SK-N-SH (cell line): ENCODE data around the gene CATSPER3. TPM values are rescaled to one million over a fixed set of nuclear protein-coding genes. Genes with fewer than 3 reads are reported as not detected.

Experiments
- CTCF ChIA-PET: fragments of 300-600, 350-600 bp; formaldehyde crosslinking; extraction: SDS; loops from one replicate; lab custom pipeline; 2021; lab: Yijun Ruan, JAX
- POLR2A ChIA-PET: fragments of 350-600 bp; sonication (Branson Sonifier 250); formaldehyde crosslinking; extraction: SDS; loops from one replicate; lab custom pipeline; 2020; ENCODE audit warnings: antibody characterized with exemption, inconsistent platforms; lab: Yijun Ruan, JAX
- DNase-seq: peaks from one replicate; pipeline ENCODE4 v3.0.0; 2012
- H2AFZ ChIP-seq: fragments of 200-600 bp; sonication (generic); 2 replicates; pipeline ENCODE4 v1.8.1; 2016; ENCODE audit warnings: antibody characterized with exemption, mild to moderate bottlenecking, low read depth
- H3F3A ChIP-seq: fragments of 200-600 bp; sonication (generic); replicated peaks from 2 replicates; pipeline ENCODE3; 2016; ENCODE audit warnings: antibody characterized with exemption, mild to moderate bottlenecking; ENCODE audit not compliant: insufficient read depth
- H3K27ac ChIP-seq, 2 experiments: fragments of 200-500 bp in 1 of 2; fragments of 200-600 bp in 1 of 2; sonication (Bioruptor generic) in 1 of 2; sonication (generic), shearing (Covaris generic) in 1 of 2; 2 replicates each; pipeline versions ENCODE4 v1.5.1 to v1.6.1; 2014 to 2016; ENCODE audit warnings: low read depth in 2 of 2, inconsistent platforms in 1 of 2, low read length in 1 of 2, mild to moderate bottlenecking in 1 of 2, mixed read lengths in 1 of 2
- H3K27me3 ChIP-seq: fragments of 200-600 bp; sonication (generic), shearing (Covaris generic); 2 replicates; pipeline ENCODE4 v1.6.1; 2016; ENCODE audit warnings: mixed run types; ENCODE audit not compliant: insufficient read depth
- H3K36me3 ChIP-seq, 2 experiments: fragments of 200-500 bp in 1 of 2; fragments of 200-600 bp in 1 of 2; sonication (Bioruptor generic) in 1 of 2; sonication (generic) in 1 of 2; replicated peaks in 1 of 2; 2 replicates each; pipeline versions ENCODE3 to v1.5.1; 2014 to 2016; ENCODE audit warnings: low read length in 1 of 2, mild to moderate bottlenecking in 1 of 2; ENCODE audit not compliant: insufficient read depth in 2 of 2, control insufficient read depth in 1 of 2
- H3K4me1 ChIP-seq, 2 experiments: fragments of 200-500 bp in 1 of 2; fragments of 200-600 bp in 1 of 2; sonication (Bioruptor generic) in 1 of 2; sonication (generic), shearing (Covaris generic) in 1 of 2; 2 replicates each; pipeline versions ENCODE4 v1.5.1 to v1.6.1; 2014 to 2016; ENCODE audit warnings: low read depth in 1 of 2, low read length in 1 of 2, mixed run types in 1 of 2; ENCODE audit not compliant: insufficient read depth in 2 of 2, control insufficient read depth in 1 of 2
- H3K4me2 ChIP-seq: fragments of 200-600 bp; sonication (generic), shearing (Covaris generic); 2 replicates; pipeline ENCODE4 v1.6.1; 2017; ENCODE audit warnings: mixed run types
- H3K4me3 ChIP-seq, 2 experiments: fragments of 200-500 bp in 1 of 2; fragments of 200-600 bp in 1 of 2; sonication (Bioruptor generic) in 1 of 2; sonication (generic), shearing (Covaris generic) in 1 of 2; 2 replicates each; pipeline versions ENCODE4 v1.5.1 to v1.8.1; 2014 to 2016; ENCODE audit warnings: low read depth in 2 of 2, inconsistent platforms in 1 of 2, low read length in 1 of 2, mild to moderate bottlenecking in 1 of 2, mixed read lengths in 1 of 2, moderate library complexity in 1 of 2
- H3K79me2 ChIP-seq: fragments of 200-600 bp; sonication (generic); 2 replicates; pipeline ENCODE4 v1.8.1; 2017; ENCODE audit warnings: mild to moderate bottlenecking; ENCODE audit not compliant: insufficient read depth
- H3K9ac ChIP-seq: fragments of 200-600 bp; sonication (generic); 2 replicates; pipeline ENCODE4 v1.6.1; 2017; ENCODE audit warnings: mixed run types
- H3K9me2 ChIP-seq: fragments of 200-600 bp; sonication (generic); 2 replicates; pipeline ENCODE4 v1.6.1; 2017; ENCODE audit warnings: mixed run types
- H3K9me3 ChIP-seq: fragments of 200-600 bp; sonication (generic); 2 replicates; pipeline ENCODE4 v1.6.1; 2017; ENCODE audit warnings: mixed run types, mild to moderate bottlenecking, moderate library complexity
- H4K20me1 ChIP-seq: fragments of 200-600 bp; sonication (generic); 2 replicates; pipeline ENCODE4 v1.6.1; 2017; ENCODE audit warnings: mild to moderate bottlenecking, mixed run types; ENCODE audit not compliant: insufficient read depth
- FOSL2 ChIP-seq: IDR thresholded peaks from 2 replicates; pipeline ENCODE4 v1.4.0; 2012; ENCODE audit warnings: low read depth, mild to moderate bottlenecking, moderate library complexity, borderline replicate concordance
- GATA2 ChIP-seq: sonication (generic); formaldehyde crosslinking; IDR thresholded peaks from 2 replicates; pipeline ENCODE4 v1.5.0; 2020; ENCODE audit warnings: mild to moderate bottlenecking, missing genetic modification reagents
- IRF3 ChIP-seq: fragments of 150-350 bp; IDR thresholded peaks from 2 replicates; pipeline ENCODE4 v1.6.1; 2016; ENCODE audit warnings: mild to moderate bottlenecking, low read depth, low read length
- MEF2A ChIP-seq: IDR thresholded peaks from 2 replicates; pipeline ENCODE4 v1.4.0; 2012; ENCODE audit warnings: low read depth, borderline replicate concordance
- REST ChIP-seq: IDR thresholded peaks from 2 replicates; pipeline ENCODE4 v1.6.1; 2012; ENCODE audit warnings: mild to moderate bottlenecking, low read depth, low read length, moderate library complexity
- TCF12 ChIP-seq: IDR thresholded peaks from 2 replicates; pipeline ENCODE4 v1.4.0; 2012
- WGBS: methylation state at CpG from one replicate; pipeline ENCODE4 v1.1.6; 2017; ENCODE audit warnings: low lambda C conversion rate; 5-methylcytosine and 5-hydroxymethylcytosine counted together
- polyA plus RNA-seq, 3 experiments: library from polyadenylated mRNA; depleted of rRNA; stranded (reverse); fragments of >200 nt; gene quantifications; 2 replicates each; pipeline ENCODE4 v1.2.3, GENCODE V29; 2012

Gene CATSPER3
- polyA plus RNA-seq, 1 of the 3 experiments (the other 2 are of a cell fraction) = 0.26 TPM

- no peak for TF ChIP-seq MEF2A
- no peak for TF ChIP-seq IRF3
- TF ChIP-seq FOSL2 = no peak
- no peak for TF ChIP-seq TCF12
- no peak for TF ChIP-seq REST
- TF ChIP-seq, all 33 proteins: peak for 0
- no peak overlapping the region for H3K9ac ChIP-seq
- H3F3A ChIP-seq = peaks cover 7% of the 10 kb centered on the region
- no peaks in the 10 kb centered on the region for H3K9me2 ChIP-seq
- peaks cover 0 to 15% of the 10 kb centered on the region in 2 experiments; a peak in 2 of 4 replicates for H3K4me1 ChIP-seq
- H3K9me3 ChIP-seq = peaks cover 9% of the 10 kb centered on the region; the same call in 1 of the 2 replicates
- no peak overlapping the region for H3K4me3 ChIP-seq
- H3K4me2 ChIP-seq = no peak overlapping the region
- WGBS = 94% methylated on average over 5 of the region's 5 CpGs
- H3K27me3 ChIP-seq = no peaks in the 10 kb centered on the region
- no peak for DNase-seq
- no peaks in the 10 kb centered on the region for H3K79me2 ChIP-seq
- no peak overlapping the region for H2AFZ ChIP-seq
- no peaks in the 10 kb centered on the region for H4K20me1 ChIP-seq
- no peak overlapping the region for H3K27ac ChIP-seq
- ChIA-PET POLR2A (interaction anchor here (0.6 kb wide), 1 partner anchor 37 kb away, joined by 4 read pairs; no protein-coding TSS in a partner anchor), CTCF (interaction anchor here (0.7 to 1.7 kb wide), 2 partner anchors 29 to 32 kb away, joined by 3 to 5 read pairs; no protein-coding TSS in a partner anchor)
- peaks cover 0 to 9% of the 10 kb centered on the region in 2 experiments for H3K36me3 ChIP-seq
Observed at GRCh38 chr5:134949316-134949715, 18.4 kb upstream of the CATSPER3 start.

GRCh38 chr5:134957920-134958608, 9.6 kb upstream of the CATSPER3 start:
- Histone ChIP-seq H3F3A (no peaks in the 10 kb centered on the region), H3K9me2 (no peaks in the 10 kb centered on the region), H3K27me3 (no peaks in the 10 kb centered on the region), H3K9me3 (peaks cover 14% of the 10 kb centered on the region; the same call in 1 of the 2 replicates), H3K79me2 (no peaks in the 10 kb centered on the region), H3K27ac (no peak overlapping the region), H2AFZ (no peak overlapping the region), H3K36me3 (peaks cover 0 to 12% of the 10 kb centered on the region in 2 experiments), H3K4me2 (no peak overlapping the region), H4K20me1 (no peaks in the 10 kb centered on the region)
- no peak for DNase-seq
- POLR2A ChIA-PET = no interaction called here
- TF ChIP-seq GATA2 (CRISPR knock-in tag) = no peak
- TF ChIP-seq, all 33 proteins: peak for 0
- CTCF ChIA-PET = interaction anchor here (1.0 to 1.1 kb wide), 2 partner anchors 10 to 13 kb away, joined by 3 to 4 read pairs; partner anchors contain the start of gene CATSPER3
- Histone ChIP-seq H3K4me1 (no peaks in the 10 kb centered on the region; a peak in 1 of 4 replicates), H3K9ac (no peak overlapping the region), H3K4me3 (no peak overlapping the region)
- WGBS = 90% methylated on average over 4 of the region's 4 CpGs
